Measurements from ENCODE around the gene PPP1R14D.

Gene PPP1R14D

DNA sequence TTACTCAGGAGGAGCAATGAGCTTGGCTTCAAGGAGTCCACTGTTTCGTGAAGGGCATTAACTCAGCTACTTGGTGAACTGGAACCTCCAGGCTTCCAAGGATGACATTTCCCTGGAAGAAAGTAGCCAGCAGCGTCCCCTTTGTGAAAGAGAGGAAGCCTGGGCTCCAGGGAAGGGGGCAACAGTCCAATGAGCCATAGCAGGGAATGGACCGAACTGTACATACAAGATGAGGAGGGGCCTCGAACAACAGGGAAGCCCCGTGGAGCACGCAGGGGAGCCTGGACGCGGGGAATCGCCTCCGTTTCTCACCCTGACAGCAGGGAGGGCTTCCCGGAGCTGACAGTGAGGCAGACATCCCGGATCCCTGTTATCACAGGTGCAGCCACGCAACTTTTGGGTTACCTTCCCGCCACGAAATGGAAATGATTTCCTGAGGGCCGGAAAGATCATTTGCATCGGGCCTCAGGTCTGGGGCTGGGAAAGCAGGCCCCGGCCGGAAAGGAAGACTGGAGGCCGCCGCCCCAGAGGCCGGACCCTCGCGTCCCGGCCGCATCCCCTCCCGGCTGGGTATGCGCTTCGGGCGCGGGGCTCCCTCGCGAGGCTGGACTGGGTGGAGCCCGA is 14.9 kb upstream of the PPP1R14D start:
- TF ChIP-seq ZFX (IDR thresholded peaks at IDR 0.05; ENCODE audit: borderline replicate concordance), result no peak
- TF ChIP-seq, protein P1, sequence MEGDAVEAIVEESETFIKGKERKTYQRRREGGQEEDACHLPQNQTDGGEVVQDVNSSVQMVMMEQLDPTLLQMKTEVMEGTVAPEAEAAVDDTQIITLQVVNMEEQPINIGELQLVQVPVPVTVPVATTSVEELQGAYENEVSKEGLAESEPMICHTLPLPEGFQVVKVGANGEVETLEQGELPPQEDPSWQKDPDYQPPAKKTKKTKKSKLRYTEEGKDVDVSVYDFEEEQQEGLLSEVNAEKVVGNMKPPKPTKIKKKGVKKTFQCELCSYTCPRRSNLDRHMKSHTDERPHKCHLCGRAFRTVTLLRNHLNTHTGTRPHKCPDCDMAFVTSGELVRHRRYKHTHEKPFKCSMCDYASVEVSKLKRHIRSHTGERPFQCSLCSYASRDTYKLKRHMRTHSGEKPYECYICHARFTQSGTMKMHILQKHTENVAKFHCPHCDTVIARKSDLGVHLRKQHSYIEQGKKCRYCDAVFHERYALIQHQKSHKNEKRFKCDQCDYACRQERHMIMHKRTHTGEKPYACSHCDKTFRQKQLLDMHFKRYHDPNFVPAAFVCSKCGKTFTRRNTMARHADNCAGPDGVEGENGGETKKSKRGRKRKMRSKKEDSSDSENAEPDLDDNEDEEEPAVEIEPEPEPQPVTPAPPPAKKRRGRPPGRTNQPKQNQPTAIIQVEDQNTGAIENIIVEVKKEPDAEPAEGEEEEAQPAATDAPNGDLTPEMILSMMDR (IDR thresholded peaks at IDR 0.05), result no peak
- peak overlapping the region; percentile 82 for H3K27ac ChIP-seq

DNA sequence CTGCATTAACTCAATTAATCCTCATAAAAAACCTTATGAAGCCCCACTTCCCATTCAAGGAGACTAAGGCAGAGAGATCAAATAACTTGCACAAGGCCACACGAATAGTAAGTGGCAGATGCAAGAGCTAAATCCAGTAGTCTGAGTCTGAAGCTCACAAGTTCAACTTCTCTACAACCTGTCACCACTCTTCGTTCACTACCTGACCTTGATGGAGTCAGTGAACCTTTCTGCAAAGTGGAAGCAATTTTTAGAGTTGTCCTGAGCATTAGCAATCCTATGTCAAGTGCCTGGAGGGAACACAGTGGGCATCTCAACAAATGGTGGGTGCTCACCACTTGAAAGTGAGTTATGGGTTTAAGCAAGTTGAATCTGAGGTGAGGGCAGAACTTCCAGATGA is 13.2 kb upstream of the PPP1R14D start:
- TF ChIP-seq, protein P1 (IDR thresholded peaks at IDR 0.05), result no peak
- TF ChIP-seq ZFX (IDR thresholded peaks at IDR 0.05; ENCODE audit: borderline replicate concordance), result no peak
- no peak overlapping the region for H3K27ac ChIP-seq

DNA sequence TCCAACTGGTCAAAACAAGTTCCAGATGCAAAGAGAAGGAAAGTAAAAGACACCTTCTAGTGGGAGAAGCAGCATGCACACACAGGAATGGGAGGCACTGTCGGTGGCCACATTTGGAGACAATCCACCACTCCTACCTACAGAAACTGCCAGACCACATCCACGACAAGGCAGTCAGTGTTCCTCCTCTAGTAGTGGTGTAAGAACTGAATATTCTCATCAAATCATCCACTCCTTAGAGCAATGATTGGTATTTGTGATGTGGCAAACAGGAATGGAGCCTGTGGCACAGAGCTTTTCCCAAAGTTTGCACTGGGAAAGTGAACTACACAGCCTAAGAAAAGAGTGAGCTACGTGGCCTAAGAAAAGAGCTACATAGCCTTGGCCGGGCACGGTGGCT is 10.2 kb upstream of the PPP1R14D start:
- H3K27ac ChIP-seq, result no peak overlapping the region
- TF ChIP-seq ZFX (IDR thresholded peaks at IDR 0.05; ENCODE audit: borderline replicate concordance), result no peak
- TF ChIP-seq, protein P1 (IDR thresholded peaks at IDR 0.05), result no peak

DNA sequence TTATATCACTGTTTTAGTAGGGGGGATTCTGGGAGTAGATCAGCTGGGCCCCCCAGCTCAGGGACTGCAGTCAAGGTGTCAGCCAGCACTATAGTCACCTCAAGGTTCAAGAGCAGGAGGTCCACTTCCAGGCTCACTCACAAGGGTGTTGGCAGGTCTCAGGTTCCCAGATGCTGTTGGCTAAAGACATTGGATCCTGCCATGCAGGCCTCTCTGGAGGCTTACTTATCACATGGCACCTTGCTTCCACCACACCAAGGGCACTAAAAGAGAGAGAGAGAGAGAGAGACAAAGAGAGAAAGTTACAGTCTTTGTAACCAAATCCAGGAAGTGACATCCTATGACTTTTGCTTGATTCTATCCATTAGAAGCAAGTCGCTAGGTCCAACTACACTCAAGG is 7.5 kb upstream of the PPP1R14D start:
- H3K27ac ChIP-seq, result no peak overlapping the region
- TF ChIP-seq ZFX (IDR thresholded peaks at IDR 0.05; ENCODE audit: borderline replicate concordance), result no peak
- TF ChIP-seq, protein P1 (IDR thresholded peaks at IDR 0.05), result no peak

DNA sequence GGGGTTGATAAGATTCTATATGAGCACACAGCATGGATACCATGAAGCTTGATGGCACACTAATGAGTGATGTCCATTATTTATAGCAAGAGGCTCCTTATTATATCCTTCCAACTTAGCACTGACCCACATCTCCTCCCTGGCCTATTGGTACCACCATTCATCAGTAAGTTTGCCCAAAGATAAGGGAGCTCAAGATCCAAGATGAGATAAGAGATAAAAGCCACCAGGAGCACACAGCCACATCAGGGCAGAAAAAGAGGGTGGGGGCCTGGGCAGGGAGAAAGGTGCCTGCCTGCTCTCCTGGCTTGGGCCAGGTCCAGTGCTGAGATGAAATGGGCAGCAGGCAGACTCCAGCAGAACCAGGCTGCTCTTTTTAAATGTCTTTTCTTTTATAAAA is 4.4 kb upstream of the PPP1R14D start:
- no peak overlapping the region for H3K27ac ChIP-seq
- TF ChIP-seq ZFX (IDR thresholded peaks at IDR 0.05; ENCODE audit: borderline replicate concordance), result no peak
- TF ChIP-seq, protein P1 (IDR thresholded peaks at IDR 0.05), result no peak

DNA sequence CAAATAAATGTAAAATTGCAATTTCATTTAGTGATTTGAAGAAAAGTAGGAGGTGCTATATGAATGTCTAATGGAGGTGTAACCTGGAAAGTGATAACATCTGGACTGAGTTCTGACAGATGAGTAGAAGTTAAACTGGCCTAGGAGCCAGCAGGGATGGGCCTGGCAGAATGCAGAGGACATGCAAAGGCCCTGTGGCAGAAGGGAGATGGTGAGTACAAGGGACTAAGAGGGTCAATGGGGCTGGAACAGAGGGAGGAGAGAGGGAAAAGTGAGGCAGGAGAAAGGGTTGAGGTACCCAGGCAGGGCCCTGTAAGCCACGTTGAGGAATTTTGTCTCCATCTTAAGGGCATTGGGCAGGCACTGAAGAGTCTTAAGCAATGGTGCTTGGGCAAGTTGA is 3.4 kb upstream of the PPP1R14D start:
- TF ChIP-seq, protein P1 (IDR thresholded peaks at IDR 0.05), result no peak
- no peak for TF ChIP-seq ZFX (IDR thresholded peaks at IDR 0.05; ENCODE audit: borderline replicate concordance)
- no peak overlapping the region for H3K27ac ChIP-seq

DNA sequence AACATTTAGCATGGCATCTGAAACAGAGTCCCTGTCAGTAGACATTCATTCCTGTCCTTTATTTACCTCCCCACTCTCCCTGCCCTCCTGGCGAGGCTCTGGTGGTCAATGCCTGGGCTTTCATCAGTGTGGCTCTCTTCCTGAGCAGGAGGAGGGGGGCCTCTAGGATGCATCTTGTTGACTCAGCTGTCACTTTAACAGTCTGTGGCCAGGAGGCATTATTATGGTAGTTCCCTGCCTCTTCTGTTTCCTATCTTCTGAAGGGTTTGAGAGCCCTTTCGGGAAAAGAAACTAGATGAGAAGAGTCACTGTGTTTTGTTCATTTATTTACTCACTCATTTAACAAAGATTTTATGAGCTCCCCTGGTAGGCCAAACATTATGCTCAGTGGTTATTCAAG is 2.4 kb upstream of the PPP1R14D start:
- TF ChIP-seq, protein P1 (IDR thresholded peaks at IDR 0.05), result no peak
- no peak for TF ChIP-seq ZFX (IDR thresholded peaks at IDR 0.05; ENCODE audit: borderline replicate concordance)
- H3K27ac ChIP-seq, result no peak overlapping the region

Data from 22Rv1 (cell line).